Measurements from ENCODE around the gene CKLF.

The CKLF gene, protein sequence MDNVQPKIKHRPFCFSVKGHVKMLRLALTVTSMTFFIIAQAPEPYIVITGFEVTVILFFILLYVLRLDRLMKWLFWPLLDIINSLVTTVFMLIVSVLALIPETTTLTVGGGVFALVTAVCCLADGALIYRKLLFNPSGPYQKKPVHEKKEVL

DNA sequence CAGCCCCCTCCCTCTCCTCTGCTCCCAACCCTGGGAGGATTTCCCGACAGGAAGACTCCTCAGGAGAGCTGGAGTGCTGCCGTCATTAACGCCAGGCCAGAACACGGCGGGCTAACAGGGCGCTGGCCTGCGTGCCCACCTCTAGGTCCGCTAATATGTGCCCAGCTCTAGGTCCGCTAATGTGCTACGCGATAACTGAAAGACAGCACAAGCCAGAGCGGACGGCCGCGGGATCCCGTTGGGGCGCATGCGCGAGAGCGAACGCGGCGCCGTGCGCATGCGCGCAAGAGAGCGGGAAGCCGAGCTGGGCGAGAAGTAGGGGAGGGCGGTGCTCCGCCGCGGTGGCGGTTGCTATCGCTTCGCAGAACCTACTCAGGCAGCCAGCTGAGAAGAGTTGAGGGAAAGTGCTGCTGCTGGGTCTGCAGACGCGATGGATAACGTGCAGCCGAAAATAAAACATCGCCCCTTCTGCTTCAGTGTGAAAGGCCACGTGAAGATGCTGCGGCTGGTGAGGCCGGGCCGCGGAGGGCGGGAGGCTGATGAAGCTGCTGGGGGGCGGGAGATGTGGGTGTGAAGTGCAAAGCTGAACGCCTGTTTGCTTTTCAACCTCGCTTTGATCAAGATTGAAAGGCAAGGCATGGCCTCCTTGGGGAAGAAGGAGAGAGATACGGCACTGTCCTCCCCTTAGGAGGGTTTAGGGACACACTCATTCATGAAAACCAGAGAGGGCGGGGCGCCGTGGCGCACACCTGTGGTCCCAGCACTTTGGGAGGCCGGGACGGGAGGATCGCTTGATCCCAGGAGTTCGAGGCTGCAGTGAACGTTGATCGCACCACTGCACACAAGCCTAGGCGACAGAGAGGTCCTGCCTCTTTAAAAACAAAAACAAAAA is at the start of gene CKLF:
Gene CKLF, plus strand, starts transcription at position 291 of the 892 bp plus-strand sequence. Its CDS starts 140 bp downstream, at position 431.
- TF ChIP-seq GATA1 (IDR thresholded peaks at IDR 0.05; ENCODE audit: low read depth, low read length) (no peak), POLR2A (IDR thresholded peaks at IDR 0.05; ENCODE audit: low read length) (peak; percentile 94)
- peak; percentile 95 to 97 for DNase-seq

DNA sequence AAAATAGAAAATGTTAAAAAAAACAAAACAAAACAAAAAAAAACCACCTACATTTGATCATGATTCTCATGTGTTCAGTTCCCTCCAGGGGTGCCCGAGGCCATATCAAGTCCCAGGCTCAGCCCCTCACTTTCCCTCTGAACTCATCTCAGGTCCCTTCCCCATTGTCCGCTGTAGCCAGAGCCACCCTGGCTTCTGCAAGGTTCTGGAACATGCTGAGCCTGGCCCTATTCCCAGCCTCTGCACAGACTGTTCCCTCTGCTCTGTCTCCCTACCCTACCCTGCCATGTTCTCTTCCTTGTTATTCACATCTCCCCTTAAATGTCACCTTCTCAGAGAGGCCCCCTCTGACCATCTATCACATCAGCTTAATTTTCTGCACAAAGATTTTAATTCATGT is 49.3 kb upstream of the CKLF start:
- TF ChIP-seq POLR2A (IDR thresholded peaks at IDR 0.05; ENCODE audit: low read length) (no peak), GATA1 (IDR thresholded peaks at IDR 0.05; ENCODE audit: low read depth, low read length) (no peak)
- DNase-seq = no peak

DNA sequence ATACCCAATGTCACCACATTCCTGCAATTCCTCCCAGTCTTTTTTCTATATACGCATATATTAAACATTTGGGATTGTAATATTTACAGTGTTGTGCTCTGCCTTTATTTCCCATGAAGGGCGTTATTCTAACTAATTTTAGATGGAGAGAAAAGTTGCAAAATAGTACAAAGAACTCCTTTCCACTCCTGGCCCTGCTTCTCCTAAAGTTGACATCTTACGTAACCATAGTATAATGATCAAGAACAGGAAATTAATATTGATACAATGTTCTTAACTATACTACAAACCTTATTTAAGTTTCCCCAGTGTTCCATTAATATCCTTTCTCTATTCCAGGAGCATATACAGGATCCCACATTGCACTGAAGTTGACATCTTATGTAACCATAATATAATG is 48.8 kb upstream of the CKLF start:
- TF ChIP-seq POLR2A (IDR thresholded peaks at IDR 0.05; ENCODE audit: low read length) (no peak), GATA1 (IDR thresholded peaks at IDR 0.05; ENCODE audit: low read depth, low read length) (no peak)
- no peak for DNase-seq

DNA sequence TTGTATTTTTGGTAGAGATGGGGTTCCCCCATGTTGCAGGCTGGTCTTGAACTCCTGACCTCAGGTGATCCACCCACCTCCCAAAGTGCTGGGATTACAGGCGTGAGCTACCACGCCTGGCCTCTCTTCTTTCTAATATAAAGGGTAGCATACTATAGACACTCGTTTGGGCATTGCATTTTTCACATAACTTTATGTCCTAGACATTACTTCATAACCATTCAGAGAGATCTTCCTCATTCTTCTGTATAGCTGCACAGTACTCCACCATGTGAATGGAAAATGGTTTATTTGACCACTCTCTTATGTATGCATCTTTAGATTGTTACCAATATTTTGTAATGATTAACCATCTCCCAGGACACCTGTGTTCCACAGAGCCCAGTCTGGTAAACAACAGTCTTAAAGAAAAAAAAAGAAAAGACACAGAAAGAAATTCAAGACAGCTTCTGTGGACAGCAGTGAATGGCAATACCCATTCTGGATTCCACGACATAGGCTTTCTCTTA is 44.6 kb upstream of the CKLF start:
- TF ChIP-seq GATA1 (IDR thresholded peaks at IDR 0.05; ENCODE audit: low read depth, low read length) = no peak
- no peak for TF ChIP-seq POLR2A (IDR thresholded peaks at IDR 0.05; ENCODE audit: low read length)
- no peak for DNase-seq

GRCh38 chr16:66508248-66508913 is 44.0 kb upstream of the CKLF start:
- DNase-seq = no peak
- TF ChIP-seq GATA1 (IDR thresholded peaks at IDR 0.05; ENCODE audit: low read depth, low read length) (no peak), POLR2A (IDR thresholded peaks at IDR 0.05; ENCODE audit: low read length) (no peak)

GRCh38 chr16:66508914-66509496 is 43.4 kb upstream of the CKLF start:
- DNase-seq = no peak
- TF ChIP-seq POLR2A (IDR thresholded peaks at IDR 0.05; ENCODE audit: low read length) (no peak), GATA1 (IDR thresholded peaks at IDR 0.05; ENCODE audit: low read depth, low read length) (no peak)

DNA sequence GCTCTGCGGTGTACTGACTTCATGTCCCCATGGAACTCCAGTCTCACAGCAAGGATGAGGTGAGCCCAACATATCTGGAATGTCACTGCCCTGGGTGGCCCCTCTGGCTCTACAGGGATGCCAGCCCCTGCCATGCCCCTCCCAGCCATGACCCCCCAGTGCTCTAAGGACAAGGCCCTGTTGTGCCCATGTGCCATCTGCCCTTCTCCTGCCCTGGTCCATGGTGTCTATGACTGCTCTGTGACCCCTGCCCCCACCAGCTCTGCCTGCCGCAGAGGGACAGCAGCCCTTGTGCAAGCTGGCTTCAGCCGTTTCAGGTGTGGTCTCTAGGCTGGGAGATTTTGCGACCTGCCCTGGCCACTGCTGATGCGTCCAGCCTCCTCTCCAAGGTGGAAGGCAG is 42.8 kb upstream of the CKLF start:
- no peak for DNase-seq
- no peak for TF ChIP-seq POLR2A (IDR thresholded peaks at IDR 0.05; ENCODE audit: low read length)
- TF ChIP-seq GATA1 (IDR thresholded peaks at IDR 0.05; ENCODE audit: low read depth, low read length) = no peak

DNA sequence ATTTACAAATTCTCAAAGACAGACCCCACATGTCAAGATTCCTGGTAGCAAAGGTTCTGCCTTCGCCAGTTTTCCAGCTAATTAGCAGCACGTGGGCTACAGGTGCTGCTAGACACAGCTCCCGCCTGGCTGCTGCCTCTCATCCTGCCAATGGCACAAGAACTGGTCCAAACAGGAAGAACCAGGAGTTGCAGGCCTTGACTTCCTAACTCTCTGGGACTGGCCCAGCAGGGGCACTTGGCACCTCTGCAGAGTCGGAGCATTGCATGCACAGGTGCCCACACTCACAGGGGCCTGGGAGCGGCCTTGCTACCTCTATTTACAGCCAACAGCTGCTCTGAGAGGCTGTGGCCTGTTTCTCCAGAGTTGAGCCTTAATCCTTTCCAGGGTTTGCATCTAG is 42.1 kb upstream of the CKLF start:
- TF ChIP-seq GATA1 (IDR thresholded peaks at IDR 0.05; ENCODE audit: low read depth, low read length) = no peak
- DNase-seq = no peak

DNA sequence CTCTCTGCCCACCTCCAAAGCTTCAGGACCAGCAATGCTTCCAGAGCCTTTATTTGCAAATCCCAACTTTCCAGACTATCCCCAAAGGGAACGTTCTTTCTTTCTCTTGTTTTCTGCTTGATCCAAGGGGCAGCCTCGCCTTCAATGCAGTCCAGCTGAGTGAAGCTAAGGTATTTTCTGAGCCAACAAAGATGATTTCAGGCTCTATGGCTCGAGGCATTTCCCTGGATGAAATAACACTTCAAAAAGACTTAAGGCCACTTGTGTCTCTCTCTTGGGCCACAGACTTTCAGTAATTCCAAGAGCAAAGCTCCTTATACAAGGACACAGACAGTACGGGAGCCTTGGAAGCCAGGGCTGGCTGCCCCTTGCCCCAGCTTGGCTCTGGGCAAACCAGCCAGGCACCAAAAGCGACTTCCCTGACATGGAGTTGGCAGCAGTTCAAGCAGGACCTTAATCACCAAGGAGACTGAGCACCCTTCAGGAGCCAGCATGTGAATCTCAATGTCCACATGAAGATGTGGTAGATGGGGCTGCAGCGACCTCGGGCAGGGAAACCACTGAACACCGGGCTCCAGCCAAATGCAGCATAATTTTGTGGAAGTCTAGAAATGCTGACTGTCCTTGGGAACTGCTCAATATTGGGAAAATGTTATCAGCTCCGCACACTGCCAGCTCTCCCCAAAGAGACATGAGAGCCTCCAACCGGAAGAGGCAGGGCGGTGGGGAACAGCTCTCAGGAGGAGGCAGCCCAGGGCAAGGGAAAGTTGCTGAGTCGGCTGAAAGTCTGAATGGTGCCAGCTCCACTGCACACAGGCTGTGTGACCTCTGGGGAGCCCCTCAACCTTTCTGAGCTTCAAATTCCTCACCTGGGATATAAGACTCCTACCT is 41.4 kb upstream of the CKLF start:
- no peak for DNase-seq
- no peak for TF ChIP-seq GATA1 (IDR thresholded peaks at IDR 0.05; ENCODE audit: low read depth, low read length)
- no peak for TF ChIP-seq POLR2A (IDR thresholded peaks at IDR 0.05; ENCODE audit: low read length)

GRCh38 chr16:66511602-66512271 is 40.6 kb upstream of the CKLF start:
- DNase-seq = peak; percentile 54 to 67
- TF ChIP-seq POLR2A (IDR thresholded peaks at IDR 0.05; ENCODE audit: low read length) (no peak), GATA1 (IDR thresholded peaks at IDR 0.05; ENCODE audit: low read depth, low read length) (no peak)

DNA sequence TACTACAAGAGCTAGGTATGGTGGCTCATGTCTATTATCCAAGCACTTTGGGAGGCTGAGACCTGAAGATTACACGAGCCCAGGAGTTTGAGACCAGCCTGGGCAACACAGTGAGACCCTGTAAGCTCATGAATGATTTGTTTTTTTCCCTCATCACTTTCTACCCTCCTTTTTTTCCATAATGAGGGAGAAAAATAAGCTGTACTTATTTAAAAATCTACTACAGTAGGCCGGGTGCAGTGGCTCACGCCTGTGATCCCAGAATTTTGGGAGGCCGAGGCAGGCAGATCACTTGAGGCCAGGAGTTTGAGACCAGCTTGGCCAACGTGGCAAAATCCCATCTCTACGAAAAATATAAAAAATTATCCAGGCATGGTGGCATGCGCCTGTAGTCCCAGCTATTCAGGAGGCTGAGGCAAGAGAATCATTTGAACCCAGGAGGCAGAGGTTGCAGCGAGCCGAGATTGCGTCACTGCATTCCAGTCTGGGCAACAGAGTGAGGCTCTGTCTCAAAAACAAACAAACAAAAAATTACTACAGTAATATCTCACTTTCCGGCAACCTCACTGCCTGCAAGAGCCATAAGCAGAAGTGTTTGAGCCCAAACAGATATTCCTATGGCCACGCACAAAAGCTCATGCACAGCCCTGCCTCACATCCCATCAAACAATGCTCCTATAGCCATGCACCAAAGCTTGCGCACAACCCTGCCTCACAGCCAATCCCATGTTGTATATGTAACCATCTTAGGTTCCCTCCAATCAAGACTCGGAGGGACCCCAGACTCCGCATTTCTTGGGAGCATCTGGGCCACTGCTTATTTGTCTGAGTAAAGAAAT is 39.9 kb upstream of the CKLF start:
- no peak for DNase-seq

More for the DNA sequence above, 39.9 kb upstream of the CKLF start:
- TF ChIP-seq GATA1 (IDR thresholded peaks at IDR 0.05; ENCODE audit: low read depth, low read length) (no peak), POLR2A (IDR thresholded peaks at IDR 0.05; ENCODE audit: low read length) (no peak)
